ENCODE measurements around the gene FHAD1. TPM values are rescaled to one million over a fixed set of nuclear protein-coding genes. Genes with fewer than 3 reads are reported as not detected.

Gene FHAD1
- total RNA-seq, 2 donors from 2014 or later: 0.27 to 6.5 TPM

DNA sequence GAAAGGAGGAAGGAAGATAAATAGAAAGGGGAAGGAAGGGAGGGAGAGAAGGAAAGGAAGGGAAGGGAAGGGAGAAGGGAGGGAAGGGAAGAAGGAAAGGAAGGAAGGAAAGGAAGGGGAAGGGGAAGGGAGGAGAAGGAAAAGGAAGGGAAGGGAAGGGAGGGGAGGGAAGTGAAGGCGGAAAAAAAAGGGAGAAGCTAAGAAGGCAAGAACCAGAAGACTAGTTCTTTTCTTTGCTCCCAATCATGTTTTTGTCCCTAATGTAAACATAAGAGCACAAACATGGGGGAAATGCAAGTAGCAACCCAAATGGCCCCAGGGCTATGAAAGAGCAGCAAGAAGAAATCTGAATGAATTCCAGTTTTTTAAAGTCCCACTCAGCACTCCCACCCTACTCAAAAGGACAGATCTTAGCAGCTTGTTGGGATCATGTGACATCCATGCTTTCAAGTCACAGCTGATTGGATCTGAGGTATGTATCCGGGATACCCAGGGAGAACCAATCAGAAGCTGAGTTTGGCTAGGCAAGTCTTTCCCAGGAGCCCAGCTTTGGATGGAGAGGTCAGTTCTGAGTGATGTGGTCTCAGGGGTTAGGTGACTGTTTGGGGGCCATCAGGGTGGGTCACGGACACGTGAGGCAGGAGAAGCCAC is 24.2 kb upstream of the FHAD1 start:
- Histone ChIP-seq H3K9me3 (no peaks in the 10 kb centered on the region), H3K27ac (no peak overlapping the region), H3K4me3 (no peak overlapping the region), H3K27me3 (replicated peaks; ENCODE audit: insufficient read depth) (no peaks in the 10 kb centered on the region), H3K36me3 (peaks cover 0 to 3% of the 10 kb centered on the region in 2 donors), H3K4me1 (replicated peaks) (no peaks in the 10 kb centered on the region)
- intact Hi-C loops (cut with DNase I): no loop called here
- no peak for DNase-seq (ENCODE audit: low spot score)
- TF ChIP-seq POLR2A (IDR thresholded peaks at IDR 0.05) (no peak), POLR2AphosphoS5 (IDR thresholded peaks at IDR 0.05) (no peak)
- TF ChIP-seq, protein P1, sequence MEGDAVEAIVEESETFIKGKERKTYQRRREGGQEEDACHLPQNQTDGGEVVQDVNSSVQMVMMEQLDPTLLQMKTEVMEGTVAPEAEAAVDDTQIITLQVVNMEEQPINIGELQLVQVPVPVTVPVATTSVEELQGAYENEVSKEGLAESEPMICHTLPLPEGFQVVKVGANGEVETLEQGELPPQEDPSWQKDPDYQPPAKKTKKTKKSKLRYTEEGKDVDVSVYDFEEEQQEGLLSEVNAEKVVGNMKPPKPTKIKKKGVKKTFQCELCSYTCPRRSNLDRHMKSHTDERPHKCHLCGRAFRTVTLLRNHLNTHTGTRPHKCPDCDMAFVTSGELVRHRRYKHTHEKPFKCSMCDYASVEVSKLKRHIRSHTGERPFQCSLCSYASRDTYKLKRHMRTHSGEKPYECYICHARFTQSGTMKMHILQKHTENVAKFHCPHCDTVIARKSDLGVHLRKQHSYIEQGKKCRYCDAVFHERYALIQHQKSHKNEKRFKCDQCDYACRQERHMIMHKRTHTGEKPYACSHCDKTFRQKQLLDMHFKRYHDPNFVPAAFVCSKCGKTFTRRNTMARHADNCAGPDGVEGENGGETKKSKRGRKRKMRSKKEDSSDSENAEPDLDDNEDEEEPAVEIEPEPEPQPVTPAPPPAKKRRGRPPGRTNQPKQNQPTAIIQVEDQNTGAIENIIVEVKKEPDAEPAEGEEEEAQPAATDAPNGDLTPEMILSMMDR (IDR thresholded peaks at IDR 0.05): no peak
- WGBS: 76% methylated on average over 4 of the region's 4 CpGs

DNA sequence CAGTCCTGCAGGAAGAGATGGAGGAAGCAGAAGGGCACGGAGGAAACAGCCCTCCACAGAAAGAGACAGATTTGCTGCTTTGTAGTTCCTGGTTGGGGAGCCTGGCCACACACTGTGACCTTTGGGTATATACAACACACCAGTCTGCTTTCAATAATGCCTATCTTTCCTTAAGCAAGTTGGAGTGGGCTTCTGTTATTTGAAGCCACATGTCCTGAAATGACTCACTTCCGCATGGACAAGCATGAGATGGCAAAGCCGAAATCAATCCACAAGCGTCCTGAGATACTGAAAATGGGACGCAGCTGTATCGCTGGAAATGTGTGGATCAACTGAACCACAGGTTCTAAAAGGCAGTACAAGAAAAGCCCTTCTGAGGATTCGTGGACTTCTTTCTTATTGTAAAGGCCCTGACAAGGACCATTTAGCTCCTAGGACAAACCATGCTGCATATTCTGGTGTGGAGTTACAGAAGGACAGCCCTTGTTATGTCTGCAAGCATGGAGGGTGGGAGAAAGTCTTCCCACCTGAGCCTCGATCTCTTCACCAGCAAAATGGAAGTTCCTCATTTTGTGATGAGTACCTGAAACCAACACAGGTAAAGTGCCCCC is 22.7 kb upstream of the FHAD1 start:
- H3K4me3 ChIP-seq: no peak overlapping the region
- intact Hi-C loops (cut with DNase I): no loop called here
- peaks cover 0 to 3% of the 10 kb centered on the region in 2 donors for H3K36me3 ChIP-seq
- no peaks in the 10 kb centered on the region for H3K4me1 ChIP-seq (replicated peaks)
- TF ChIP-seq POLR2AphosphoS5 (IDR thresholded peaks at IDR 0.05) (no peak), POLR2A (IDR thresholded peaks at IDR 0.05) (no peak)
- TF ChIP-seq, protein P1 (IDR thresholded peaks at IDR 0.05): no peak
- no peaks in the 10 kb centered on the region for H3K27me3 ChIP-seq (replicated peaks; ENCODE audit: insufficient read depth)
- no peaks in the 10 kb centered on the region for H3K9me3 ChIP-seq
- WGBS: 92% methylated on average over 8 of the region's 8 CpGs
- no peak overlapping the region for H3K27ac ChIP-seq
- DNase-seq (ENCODE audit: low spot score): no peak

DNA sequence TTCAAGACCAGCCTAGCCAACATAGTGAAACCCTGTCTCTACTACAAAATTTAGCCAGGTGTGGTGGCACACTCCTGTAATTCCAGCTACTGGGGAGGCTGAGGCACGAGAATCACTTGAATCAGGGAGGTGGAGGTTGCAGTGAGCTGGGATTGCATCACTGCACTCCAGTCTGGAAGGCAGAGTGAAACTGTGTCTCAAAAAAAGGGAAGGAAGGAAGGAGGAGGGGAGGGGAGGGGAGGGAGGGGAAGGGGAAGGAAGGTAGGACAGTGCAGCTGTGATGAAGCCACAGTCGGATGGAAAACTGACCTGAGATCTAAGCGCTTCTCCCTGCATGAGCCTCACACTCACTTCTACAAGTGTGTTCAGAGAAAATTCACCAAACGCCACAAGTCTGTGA is 22.0 kb upstream of the FHAD1 start:
- Histone ChIP-seq H3K27ac (no peak overlapping the region), H3K36me3 (no peaks in the 10 kb centered on the region), H3K27me3 (replicated peaks; ENCODE audit: insufficient read depth) (no peaks in the 10 kb centered on the region), H3K4me3 (no peak overlapping the region), H3K9me3 (no peaks in the 10 kb centered on the region), H3K4me1 (replicated peaks) (no peaks in the 10 kb centered on the region)
- intact Hi-C loops (cut with DNase I): no loop called here
- DNase-seq (ENCODE audit: low spot score): no peak
- WGBS: 52% methylated on average over 4 of the region's 4 CpGs
- TF ChIP-seq POLR2A (IDR thresholded peaks at IDR 0.05): no peak
- TF ChIP-seq POLR2AphosphoS5 (IDR thresholded peaks at IDR 0.05): no peak
- TF ChIP-seq, protein P1 (IDR thresholded peaks at IDR 0.05): no peak

DNA sequence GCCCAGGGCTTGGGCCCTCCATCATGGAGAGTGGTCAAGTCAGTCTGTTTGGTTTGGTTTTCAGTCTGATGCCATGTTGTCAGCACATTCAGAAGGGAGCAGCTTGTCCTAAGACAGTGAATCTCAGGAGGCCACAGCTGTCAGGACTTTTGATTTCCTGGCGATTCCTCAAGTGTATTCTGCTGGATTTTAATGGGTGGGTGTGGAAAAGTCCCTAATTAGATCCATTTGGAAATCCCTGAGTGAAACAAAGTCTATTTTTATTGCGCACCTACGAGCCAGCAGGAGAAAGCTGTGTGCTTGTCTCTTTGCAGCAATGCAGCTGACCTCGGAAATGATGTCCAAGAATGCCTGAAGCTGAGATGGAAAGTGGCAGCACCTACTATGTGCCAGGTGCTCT is 21.6 kb upstream of the FHAD1 start:
- TF ChIP-seq POLR2AphosphoS5 (IDR thresholded peaks at IDR 0.05): no peak
- TF ChIP-seq POLR2A (IDR thresholded peaks at IDR 0.05): no peak
- TF ChIP-seq, protein P1 (IDR thresholded peaks at IDR 0.05): no peak
- intact Hi-C loops (cut with DNase I): no loop called here
- no peak overlapping the region for H3K4me3 ChIP-seq
- 47% methylated on average over 4 of the region's 4 CpGs for WGBS
- H3K4me1 ChIP-seq (replicated peaks): no peaks in the 10 kb centered on the region
- no peaks in the 10 kb centered on the region for H3K27me3 ChIP-seq (replicated peaks; ENCODE audit: insufficient read depth)
- no peaks in the 10 kb centered on the region for H3K36me3 ChIP-seq
- no peak overlapping the region for H3K27ac ChIP-seq
- H3K9me3 ChIP-seq: no peaks in the 10 kb centered on the region
- no peak for DNase-seq (ENCODE audit: low spot score)

Data from prostate gland (tissue), 2 donors.